HL-60 (cell line): Measurements from ENCODE around the gene TGFB3.
"Not testable (repeated sequence)": the region's sequence is repeated elsewhere in the genome, so short reads cannot be mapped to it uniquely, and the experiment has no call there.

Experiments
- DNase-seq, 2 experiments: peaks; one replicate each; pipeline ENCODE4 v3.0.0-alpha.2; 2010 to 2020; ENCODE audit warnings: low read depth in 1 of 2, low spot score in 1 of 2
- H3K27ac ChIP-seq: fragments of 250-450 bp; sonication (Bioruptor Pico); replicated peaks from 2 replicates; pipeline ENCODE4 v1.5.1; 2020; ENCODE audit warnings: mild to moderate bottlenecking, moderate library complexity
- H3K27me3 ChIP-seq: fragments of 250-450 bp; sonication (Bioruptor Pico); 2 replicates; pipeline ENCODE4 v1.5.1; 2021; ENCODE audit warnings: mild to moderate bottlenecking, moderate library complexity; ENCODE audit not compliant: insufficient read depth, poor library complexity, severe bottlenecking
- H3K4me3 ChIP-seq: replicated peaks from 2 replicates; pipeline ENCODE4 v1.5.1; 2011; ENCODE audit warnings: mild to moderate bottlenecking, control low read depth, low read length; ENCODE audit not compliant: insufficient read depth
- GABPA ChIP-seq: IDR thresholded peaks from 2 replicates; pipeline ENCODE4 v1.6.1; 2012; ENCODE audit warnings: low read depth
- POLR2AphosphoS5 ChIP-seq: IDR thresholded peaks from 2 replicates; pipeline ENCODE4 v1.6.1; 2012; ENCODE audit warnings: low read depth
- SPI1 ChIP-seq: IDR thresholded peaks from 2 replicates; pipeline ENCODE4 v1.6.1; 2012; ENCODE audit warnings: low read depth, mild to moderate bottlenecking, borderline replicate concordance
- TF ChIP-seq, protein P1 (sequence below): IDR thresholded peaks from 2 replicates; pipeline ENCODE4 v1.6.1; 2012; ENCODE audit warnings: low read depth; ENCODE audit not compliant: insufficient replicate concordance
- TF ChIP-seq, protein P2 (sequence below): IDR thresholded peaks from one replicate; pipeline ENCODE4 v1.5.1; 2011; ENCODE audit warnings: low read length, control low read depth, inconsistent platforms; ENCODE audit not compliant: insufficient read depth

Gene TGFB3

DNA sequence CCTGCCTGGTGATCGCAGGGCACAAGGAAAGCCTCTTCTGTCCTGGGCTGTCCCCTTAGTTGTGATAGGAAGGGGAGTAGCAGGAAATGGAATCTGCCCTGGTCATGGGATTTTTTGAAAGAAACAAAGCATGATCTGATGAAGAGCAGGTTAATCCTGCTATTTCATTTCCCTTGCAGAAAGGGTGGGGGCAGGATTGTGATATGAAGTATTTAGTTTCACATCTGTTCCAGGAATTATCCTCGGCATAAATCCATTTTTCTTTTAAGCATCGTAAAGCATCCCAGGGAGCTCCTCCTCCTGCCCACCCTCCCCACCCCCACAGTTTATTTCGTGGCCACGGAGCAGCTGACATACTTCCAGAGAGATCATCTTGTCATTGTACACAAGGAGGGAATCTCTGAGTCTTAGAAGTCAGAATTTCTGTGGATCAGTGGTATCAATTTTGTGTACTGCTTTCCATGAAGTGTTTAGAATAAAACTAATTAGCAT lies 53.1 kb downstream of the TGFB3 start:
- TF ChIP-seq, protein P1, sequence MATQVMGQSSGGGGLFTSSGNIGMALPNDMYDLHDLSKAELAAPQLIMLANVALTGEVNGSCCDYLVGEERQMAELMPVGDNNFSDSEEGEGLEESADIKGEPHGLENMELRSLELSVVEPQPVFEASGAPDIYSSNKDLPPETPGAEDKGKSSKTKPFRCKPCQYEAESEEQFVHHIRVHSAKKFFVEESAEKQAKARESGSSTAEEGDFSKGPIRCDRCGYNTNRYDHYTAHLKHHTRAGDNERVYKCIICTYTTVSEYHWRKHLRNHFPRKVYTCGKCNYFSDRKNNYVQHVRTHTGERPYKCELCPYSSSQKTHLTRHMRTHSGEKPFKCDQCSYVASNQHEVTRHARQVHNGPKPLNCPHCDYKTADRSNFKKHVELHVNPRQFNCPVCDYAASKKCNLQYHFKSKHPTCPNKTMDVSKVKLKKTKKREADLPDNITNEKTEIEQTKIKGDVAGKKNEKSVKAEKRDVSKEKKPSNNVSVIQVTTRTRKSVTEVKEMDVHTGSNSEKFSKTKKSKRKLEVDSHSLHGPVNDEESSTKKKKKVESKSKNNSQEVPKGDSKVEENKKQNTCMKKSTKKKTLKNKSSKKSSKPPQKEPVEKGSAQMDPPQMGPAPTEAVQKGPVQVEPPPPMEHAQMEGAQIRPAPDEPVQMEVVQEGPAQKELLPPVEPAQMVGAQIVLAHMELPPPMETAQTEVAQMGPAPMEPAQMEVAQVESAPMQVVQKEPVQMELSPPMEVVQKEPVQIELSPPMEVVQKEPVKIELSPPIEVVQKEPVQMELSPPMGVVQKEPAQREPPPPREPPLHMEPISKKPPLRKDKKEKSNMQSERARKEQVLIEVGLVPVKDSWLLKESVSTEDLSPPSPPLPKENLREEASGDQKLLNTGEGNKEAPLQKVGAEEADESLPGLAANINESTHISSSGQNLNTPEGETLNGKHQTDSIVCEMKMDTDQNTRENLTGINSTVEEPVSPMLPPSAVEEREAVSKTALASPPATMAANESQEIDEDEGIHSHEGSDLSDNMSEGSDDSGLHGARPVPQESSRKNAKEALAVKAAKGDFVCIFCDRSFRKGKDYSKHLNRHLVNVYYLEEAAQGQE = no peak
- TF ChIP-seq, protein P2, sequence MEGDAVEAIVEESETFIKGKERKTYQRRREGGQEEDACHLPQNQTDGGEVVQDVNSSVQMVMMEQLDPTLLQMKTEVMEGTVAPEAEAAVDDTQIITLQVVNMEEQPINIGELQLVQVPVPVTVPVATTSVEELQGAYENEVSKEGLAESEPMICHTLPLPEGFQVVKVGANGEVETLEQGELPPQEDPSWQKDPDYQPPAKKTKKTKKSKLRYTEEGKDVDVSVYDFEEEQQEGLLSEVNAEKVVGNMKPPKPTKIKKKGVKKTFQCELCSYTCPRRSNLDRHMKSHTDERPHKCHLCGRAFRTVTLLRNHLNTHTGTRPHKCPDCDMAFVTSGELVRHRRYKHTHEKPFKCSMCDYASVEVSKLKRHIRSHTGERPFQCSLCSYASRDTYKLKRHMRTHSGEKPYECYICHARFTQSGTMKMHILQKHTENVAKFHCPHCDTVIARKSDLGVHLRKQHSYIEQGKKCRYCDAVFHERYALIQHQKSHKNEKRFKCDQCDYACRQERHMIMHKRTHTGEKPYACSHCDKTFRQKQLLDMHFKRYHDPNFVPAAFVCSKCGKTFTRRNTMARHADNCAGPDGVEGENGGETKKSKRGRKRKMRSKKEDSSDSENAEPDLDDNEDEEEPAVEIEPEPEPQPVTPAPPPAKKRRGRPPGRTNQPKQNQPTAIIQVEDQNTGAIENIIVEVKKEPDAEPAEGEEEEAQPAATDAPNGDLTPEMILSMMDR = no peak
- no peak for TF ChIP-seq GABPA
- Histone ChIP-seq H3K27me3 (no peaks in the 10 kb centered on the region), H3K27ac (no peak overlapping the region), H3K4me3 (no peak overlapping the region)
- no peak for DNase-seq

DNA sequence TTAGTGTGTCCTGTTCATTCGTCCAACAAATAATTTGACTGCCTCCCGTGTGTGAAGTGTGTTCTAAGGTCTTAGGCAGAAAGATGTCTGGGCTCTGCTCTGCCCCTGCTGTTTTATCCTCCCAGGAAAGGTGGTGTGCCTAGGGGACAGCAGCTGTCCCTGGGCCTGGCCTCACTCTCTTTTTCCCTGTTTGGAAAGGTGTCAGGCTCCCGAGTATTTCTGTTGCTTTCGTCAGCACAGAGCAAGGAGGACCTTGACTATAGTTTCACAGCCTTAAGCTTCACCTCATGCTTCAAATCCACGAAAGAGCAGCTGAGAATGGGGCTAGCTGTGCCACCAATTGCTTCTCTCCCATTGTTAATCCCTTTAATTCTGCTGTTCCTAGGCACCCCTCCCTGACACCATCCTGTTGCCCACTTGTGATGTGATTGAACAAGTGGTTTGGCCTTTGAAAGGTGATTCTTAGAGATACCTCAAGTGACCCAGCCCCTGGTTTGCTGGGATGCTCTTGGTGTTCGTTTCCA lies 54.2 kb downstream of the TGFB3 start:
- no peak overlapping the region for H3K4me3 ChIP-seq
- DNase-seq = no peak
- no peak overlapping the region for H3K27ac ChIP-seq
- TF ChIP-seq POLR2AphosphoS5 (no peak), GABPA (no peak), SPI1 (no peak)
- TF ChIP-seq, protein P1 = no peak
- TF ChIP-seq, protein P2 = no peak
- H3K27me3 ChIP-seq = no peaks in the 10 kb centered on the region

DNA sequence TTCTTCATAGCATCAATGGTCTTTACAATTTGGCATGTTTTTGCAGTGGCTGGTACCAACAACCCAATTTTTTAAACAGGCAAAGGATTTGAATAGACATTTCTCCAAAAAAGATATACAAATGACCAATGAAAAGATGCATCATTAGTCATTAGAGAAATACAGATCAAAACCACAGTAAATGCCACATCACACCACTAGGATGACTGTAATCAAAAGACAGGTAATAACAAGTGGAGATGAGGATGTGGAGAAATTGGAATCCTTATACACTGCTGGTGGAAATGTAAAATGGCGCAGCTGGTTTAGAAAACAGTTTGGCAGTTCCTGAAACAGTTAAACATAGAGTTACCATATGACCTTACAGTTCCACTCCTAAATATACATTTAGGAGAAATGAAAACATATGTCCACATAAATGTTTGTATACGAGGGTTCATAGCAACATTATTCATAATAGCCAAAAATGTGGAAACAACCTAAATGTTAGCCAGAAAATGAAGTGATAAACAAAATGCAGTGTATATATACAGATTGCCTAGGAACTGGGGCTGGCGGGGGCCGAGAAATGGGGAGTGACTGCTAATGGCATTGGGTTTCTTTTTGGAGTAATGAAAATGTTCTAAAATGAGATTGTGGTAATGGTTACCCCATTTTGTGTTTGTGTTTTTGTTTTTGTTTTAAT lies 55.2 kb downstream of the TGFB3 start:
- DNase-seq = no peak
- no peak overlapping the region for H3K27ac ChIP-seq
- no peak overlapping the region for H3K4me3 ChIP-seq
- TF ChIP-seq SPI1 (no peak), POLR2AphosphoS5 (no peak), GABPA (no peak)
- TF ChIP-seq, protein P1 = no peak
- TF ChIP-seq, protein P2 = no peak
- no peaks in the 10 kb centered on the region for H3K27me3 ChIP-seq

DNA sequence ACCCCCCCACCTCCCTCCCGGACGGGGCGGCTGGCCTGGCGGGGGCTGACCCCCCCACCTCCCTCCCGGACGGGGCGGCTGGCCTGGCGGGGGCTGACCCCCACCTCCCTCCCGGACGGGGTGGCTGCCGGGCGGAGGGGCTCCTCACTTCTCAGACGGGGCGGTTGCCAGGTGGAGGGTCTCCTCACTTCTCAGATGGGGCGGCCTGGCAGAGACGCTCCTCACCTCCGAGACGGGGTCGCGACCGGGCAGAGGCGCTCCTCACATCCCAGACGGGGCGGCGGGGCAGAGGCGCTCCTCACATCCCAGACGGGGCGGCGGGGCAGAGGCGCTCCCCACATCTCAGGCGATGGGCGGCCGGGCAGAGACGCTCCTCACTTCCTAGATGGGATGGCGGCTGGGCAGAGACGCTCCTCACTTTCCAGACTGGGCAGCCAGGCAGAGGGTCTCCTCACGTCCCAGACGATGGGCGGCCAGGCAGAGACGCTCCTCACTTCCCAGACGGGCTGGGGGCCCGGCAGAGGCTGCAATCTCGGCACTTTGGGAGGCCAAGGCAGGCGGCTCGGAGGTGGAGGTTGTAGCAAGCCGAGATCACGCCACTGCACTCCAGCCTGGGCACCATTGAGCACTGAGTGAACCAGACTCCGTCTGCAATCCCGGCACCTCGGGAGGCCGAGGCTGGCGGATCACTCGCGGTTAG lies 56.5 kb downstream of the TGFB3 start:
- not testable (repeated sequence) for H3K27me3 ChIP-seq, H3K4me3 ChIP-seq, H3K27ac ChIP-seq, DNase-seq

DNA sequence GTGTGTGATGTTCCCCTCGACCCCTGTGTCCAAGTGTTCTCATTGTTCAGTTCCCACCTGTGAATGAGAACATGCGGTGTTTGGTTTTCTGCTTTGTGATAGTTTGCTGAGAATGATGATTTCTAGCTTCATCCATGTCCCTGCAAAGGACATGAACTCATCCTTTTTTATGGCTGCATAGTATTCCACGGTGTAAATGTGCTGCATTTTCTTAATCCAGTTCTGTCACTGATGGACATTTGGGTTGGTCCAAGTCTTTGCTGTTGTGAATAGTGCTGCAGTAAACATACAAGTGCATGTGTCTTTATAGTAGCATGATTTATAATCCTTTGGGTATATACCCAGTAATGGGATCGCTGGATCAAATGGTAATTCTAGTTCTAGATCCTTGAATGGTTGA lies 61.4 kb downstream of the TGFB3 start:
- H3K27me3 ChIP-seq, H3K27ac ChIP-seq, H3K4me3 ChIP-seq, DNase-seq: not testable (repeated sequence)
